GM12878 (cell line): ENCODE data around the gene SFXN5. TPM values are rescaled to one million over a fixed set of nuclear protein-coding genes. Genes with fewer than 3 reads are reported as not detected.

Source experiments
- ATAC-seq: fragments of 200-7000 bp; cut with Tn5 transposase; 3 replicates; pipeline ENCODE4 v1.9.1; 2020; ENCODE audit warnings: mild to moderate bottlenecking, moderate library complexity
- BruUV-seq: library from RNA; stranded (reverse); fragments of 400-500 nt; replicated peaks from 2 replicates; lab custom pipeline; 2021; lab: Mats Ljungman, UMichigan
- CTCF ChIA-PET: fragments of 300-600 bp; sonication (Branson Sonifier 250); formaldehyde crosslinking; extraction: SDS; loops from one replicate; lab custom pipeline; 2021; ENCODE audit warnings: inconsistent platforms; lab: Yijun Ruan, JAX
- POLR2A ChIA-PET: fragments of 350-600 bp; formaldehyde crosslinking; extraction: SDS; loops from one replicate; lab custom pipeline; 2021; ENCODE audit warnings: inconsistent platforms; lab: Charles Lee
- RAD21 ChIA-PET: fragments of 300-600 bp; sonication (Branson Sonifier 250); formaldehyde crosslinking; loops from one replicate; lab custom pipeline; 2023; ENCODE audit warnings: antibody characterized with exemption; ENCODE audit not compliant: unreplicated experiment; lab: Charles Lee
- SMC1A ChIA-PET: fragments of 300-600 bp; sonication (Branson Sonifier 250); formaldehyde crosslinking; loops from one replicate; lab custom pipeline; 2023; ENCODE audit not compliant: unreplicated experiment, uncharacterized antibody; lab: Charles Lee
- DNase-seq: peaks from one replicate; pipeline ENCODE4 v3.0.0-alpha.2; 2011; ENCODE audit warnings: low read depth, low spot score
- FAIRE-seq: peaks from 3 replicates; lab custom pipeline; 2011; peaks lifted over from hg19 to GRCh38; lab: Jason Lieb, UNC
- H2AFZ ChIP-seq: 2 replicates; pipeline ENCODE4 v1.6.0; 2011; ENCODE audit warnings: low read depth, low read length, control low read depth; ENCODE audit not compliant: control insufficient read depth
- H3K27ac ChIP-seq: 2 replicates; pipeline ENCODE4 v1.5.1; 2011; ENCODE audit warnings: control low read depth; ENCODE audit not compliant: control insufficient read depth, insufficient read depth
- H3K27me3 ChIP-seq, 2 experiments: replicated peaks in 1 of 2; 2 replicates each; pipeline versions ENCODE4 v1.6.0 to v1.6.1; 2011; ENCODE audit warnings: low read length in 1 of 2; ENCODE audit not compliant: control insufficient read depth in 2 of 2, insufficient read depth in 2 of 2
- H3K36me3 ChIP-seq, 2 experiments: 2 replicates each; pipeline ENCODE4 v1.5.1; 2011; ENCODE audit warnings: low read length in 1 of 2; ENCODE audit not compliant: control insufficient read depth in 2 of 2, insufficient read depth in 2 of 2
- H3K4me1 ChIP-seq: 2 replicates; pipeline ENCODE4 v1.6.1; 2011; ENCODE audit warnings: mild to moderate bottlenecking, low read length, moderate library complexity, mixed read lengths; ENCODE audit not compliant: control insufficient read depth, insufficient read depth
- H3K4me2 ChIP-seq: 2 replicates; pipeline ENCODE4 v1.6.0; 2011; ENCODE audit warnings: control low read depth; ENCODE audit not compliant: control insufficient read depth, insufficient read depth
- H3K4me3 ChIP-seq: fragments of 200-600 bp; sonication (generic); 2 replicates; pipeline ENCODE4 v1.5.1; 2016
- H3K79me2 ChIP-seq: 2 replicates; pipeline ENCODE4 v1.6.0; 2011; ENCODE audit warnings: low read length; ENCODE audit not compliant: control insufficient read depth, insufficient read depth
- H3K9ac ChIP-seq: 2 replicates; pipeline ENCODE4 v1.8.0; 2011; ENCODE audit warnings: low read length, control low read depth, mixed read lengths; ENCODE audit not compliant: control insufficient read depth, insufficient read depth
- H3K9me3 ChIP-seq: replicated peaks from 3 replicates; pipeline ENCODE4 v1.5.1; 2011; ENCODE audit warnings: mild to moderate bottlenecking, low read length; ENCODE audit not compliant: control insufficient read depth, insufficient read depth
- H4K20me1 ChIP-seq: 2 replicates; pipeline ENCODE4 v1.6.0; 2011; ENCODE audit not compliant: control insufficient read depth, insufficient read depth
- ATF2 ChIP-seq: IDR thresholded peaks from 2 replicates; pipeline ENCODE4 v1.6.1; 2012; ENCODE audit warnings: low read length, inconsistent platforms
- BACH1 ChIP-seq: fragments of 450-650 bp; IDR thresholded peaks from 2 replicates; pipeline ENCODE4 v1.6.1; 2017; ENCODE audit warnings: mild to moderate bottlenecking, borderline replicate concordance
- CREB1 ChIP-seq: IDR thresholded peaks from 2 replicates; pipeline ENCODE4 v1.6.1; 2012; ENCODE audit warnings: low read depth, mild to moderate bottlenecking, inconsistent platforms
- CUX1 ChIP-seq: IDR thresholded peaks from 2 replicates; pipeline ENCODE4 v1.6.1; 2012; ENCODE audit warnings: improper control_type of control experiment, low read depth, low read length; ENCODE audit not compliant: insufficient replicate concordance
- ESRRA ChIP-seq: IDR thresholded peaks from 2 replicates; pipeline ENCODE4 v1.6.1; 2012; ENCODE audit warnings: mild to moderate bottlenecking, low read length, improper control_type of control experiment
- HCFC1 ChIP-seq: fragments of 150-350 bp; IDR thresholded peaks from 2 replicates; pipeline ENCODE4 v1.6.1; 2014; ENCODE audit warnings: low read length
- KLF5 ChIP-seq: fragments of 450-650 bp; IDR thresholded peaks from 2 replicates; pipeline ENCODE4 v1.6.1; 2014; ENCODE audit warnings: mild to moderate bottlenecking; ENCODE audit not compliant: partially characterized antibody
- MEF2A ChIP-seq: IDR thresholded peaks from 2 replicates; pipeline ENCODE4 v1.6.1; 2011; ENCODE audit warnings: low read depth, mild to moderate bottlenecking, low read length, moderate library complexity; ENCODE audit not compliant: insufficient read depth
- MTA3 ChIP-seq: IDR thresholded peaks from 2 replicates; pipeline ENCODE4 v1.6.1; 2012; ENCODE audit warnings: low read length, inconsistent platforms, borderline replicate concordance
- NBN ChIP-seq: fragments of 450-650 bp; IDR thresholded peaks from 2 replicates; pipeline ENCODE4 v1.6.1; 2016
- NRF1 ChIP-seq: conservative IDR thresholded peaks from 2 replicates; pipeline ENCODE4 v1.6.1; 2011; ENCODE audit warnings: mild to moderate bottlenecking, low read depth, low read length, improper control_type of control experiment
- RAD51 ChIP-seq: fragments of 450-650 bp; IDR thresholded peaks from 2 replicates; pipeline ENCODE4 v1.6.1; 2016; ENCODE audit warnings: moderate library complexity, mild to moderate bottlenecking, inconsistent platforms
- RELB ChIP-seq: fragments of 450-650 bp; IDR thresholded peaks from 2 replicates; pipeline ENCODE4 v1.6.1; 2017; ENCODE audit warnings: low read depth, mild to moderate bottlenecking, moderate library complexity
- SREBF2 ChIP-seq: IDR thresholded peaks from 2 replicates; pipeline ENCODE4 v1.6.1; 2012; ENCODE audit warnings: mild to moderate bottlenecking, low read length
- SUPT20H ChIP-seq: IDR thresholded peaks from 2 replicates; pipeline ENCODE4 v1.6.1; 2011; ENCODE audit warnings: low read depth, mild to moderate bottlenecking, low read length, moderate library complexity, borderline replicate concordance; ENCODE audit not compliant: control insufficient read depth
- TARDBP ChIP-seq: IDR thresholded peaks from 2 replicates; pipeline ENCODE4 v1.6.1; 2016; ENCODE audit warnings: borderline replicate concordance
- WGBS: methylation state at CpG from one replicate; pipeline ENCODE4 v1.1.6; 2016; ENCODE audit warnings: low lambda C conversion rate; ENCODE audit not compliant: insufficient replicate concordance, insufficient coverage; ENCODE audit errors: missing lambda C conversion rate; 5-methylcytosine and 5-hydroxymethylcytosine counted together
- in situ Hi-C: fragments of 300-500 bp; cut with MboI; formaldehyde crosslinking; loops from 9 replicates; pipeline ENCODE4 v1.14.3; 2018; ENCODE audit warnings: mixed read lengths
- intact Hi-C: fragments of 100-400 bp; cut with micrococcal nuclease; formaldehyde crosslinking; loops from one replicate; pipeline ENCODE4 v1.14.2; 2022; ENCODE audit not compliant: unreplicated experiment
- polyA plus RNA-seq, 11 experiments: library from polyadenylated mRNA; depleted of rRNA in 4 of 11; unstranded in 6 of 11; stranded (reverse) in 5 of 11; fragments of >200 nt; fragmentation: Nextera tagmentation in 4 of 11; fragmentation: Illumina TruSeq in 1 of 11; extraction: Ambion mirVana in 4 of 11; extraction: Trizol in 1 of 11; gene quantifications; 1 replicate in 1 of 11; 2 replicates in 10 of 11; pipeline versions ENCODE4 v1.2.1 to v1.2.3, GENCODE V29; 2011 to 2016; ENCODE audit warnings: inconsistent platforms in 2 of 11, missing spikeins in 2 of 11, low read depth in 1 of 11
- total RNA-seq, 4 experiments: library from RNA; depleted of rRNA in 3 of 4; stranded (reverse); fragments of >200 nt in 3 of 4; fragmentation: Illumina TruSeq in 1 of 4; extraction: Trizol in 1 of 4; gene quantifications; 2 replicates each; pipeline versions ENCODE4 v1.2.1 to v1.2.3, GENCODE V29; 2013 to 2021
- TF ChIP-seq, protein P1 (sequence below): IDR thresholded peaks from 2 replicates; pipeline ENCODE4 v1.6.1; 2011; ENCODE audit warnings: borderline replicate concordance, low read depth, mild to moderate bottlenecking, moderate library complexity, mixed read lengths, low read length; ENCODE audit not compliant: insufficient read depth; ENCODE audit errors: extremely low read length

Gene SFXN5
- total and polyA plus RNA-seq, 10 of the 15 experiments (the other 5 are each of a cell fraction or from before 2014, with no cell fraction given): 3.3 to 15.9 (median 11.2) TPM

- no peak for FAIRE-seq
- Histone ChIP-seq H3K9me3 (no peaks in the 10 kb centered on the region), H3K27me3 (peaks cover 3 to 9% of the 10 kb centered on the region in 2 experiments; a peak in 3 of 4 replicates), H3K36me3 (no peaks in the 10 kb centered on the region), H4K20me1 (no peaks in the 10 kb centered on the region), H3K4me2 (no peak overlapping the region), H3K79me2 (no peaks in the 10 kb centered on the region), H2AFZ (no peak overlapping the region), H3K27ac (no peak overlapping the region), H3K4me1 (no peaks in the 10 kb centered on the region), H3K9ac (no peak overlapping the region), H3K4me3 (no peak overlapping the region)
- ChIA-PET POLR2A (no interaction called here), SMC1A (no interaction called here), CTCF (interaction anchor here (0.7 to 0.8 kb wide), 3 partner anchors 126 to 184 kb away, joined by 3 to 5 read pairs (median 4); no protein-coding TSS in a partner anchor), RAD21 (no interaction called here)
- 42% methylated on average over 1 of the region's 1 CpG for WGBS
- BruUV-seq: no TSS peak
- DNase-seq: no peak
- intact Hi-C loops (no loop called here), in situ Hi-C loops (no loop called here)
- no peak for ATAC-seq
- TF ChIP-seq SUPT20H (no peak), BACH1 (no peak), TARDBP (no peak), ATF2 (no peak), HCFC1 (no peak), ESRRA (no peak), CUX1 (no peak), RELB (no peak), RAD51 (no peak), MEF2A (no peak), KLF5 (no peak), CREB1 (no peak), NRF1 (no peak), MTA3 (no peak), SREBF2 (no peak), NBN (no peak)
- TF ChIP-seq, protein P1, sequence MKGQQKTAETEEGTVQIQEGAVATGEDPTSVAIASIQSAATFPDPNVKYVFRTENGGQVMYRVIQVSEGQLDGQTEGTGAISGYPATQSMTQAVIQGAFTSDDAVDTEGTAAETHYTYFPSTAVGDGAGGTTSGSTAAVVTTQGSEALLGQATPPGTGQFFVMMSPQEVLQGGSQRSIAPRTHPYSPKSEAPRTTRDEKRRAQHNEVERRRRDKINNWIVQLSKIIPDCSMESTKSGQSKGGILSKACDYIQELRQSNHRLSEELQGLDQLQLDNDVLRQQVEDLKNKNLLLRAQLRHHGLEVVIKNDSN: no peak
Observed at GRCh38 chr2:73077424-73077795, 5.9 kb upstream of the SFXN5 start.
